Upper lobe of left lung (tissue), 4 donors: Measurements from ENCODE around the gene MSH3.

Experiments
- EP300 ChIP-seq, 4 donors: sonication (generic); formaldehyde crosslinking; IDR thresholded peaks; one replicate each; pipeline ENCODE4 v1.5.1; 2017; ENCODE audit warnings: antibody characterized with exemption in 4 of 4, control low read depth in 2 of 4
- TF ChIP-seq, protein P1 (sequence below), 6 experiments: fragments of 450-650 bp in 4 of 6; fragments of 200-600 bp in 2 of 6; sonication (generic) in 2 of 6; IDR thresholded peaks; one replicate each; pipeline ENCODE4 v1.5.1; 2016 to 2019; ENCODE audit warnings: antibody characterized with exemption in 6 of 6

DNA sequence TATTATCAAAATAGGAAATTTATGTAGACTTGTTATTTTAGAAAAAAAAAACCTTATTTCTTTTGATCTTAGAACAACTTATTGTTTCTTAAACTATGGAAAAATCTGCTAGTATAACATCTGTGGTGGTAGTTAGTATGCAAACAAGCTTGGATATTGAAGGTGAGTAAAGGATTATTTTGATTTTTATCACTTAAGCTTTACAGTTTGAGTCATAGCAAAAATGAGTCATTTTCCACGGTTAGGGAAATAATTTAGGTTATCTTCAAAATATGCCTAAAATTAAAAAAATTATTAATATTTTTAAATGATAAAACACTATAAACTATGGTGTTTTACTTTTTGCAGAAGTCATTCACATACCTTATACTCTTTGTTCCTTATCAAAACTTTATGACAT, 107.5 kb downstream of the MSH3 start:
- TF ChIP-seq, protein P1, sequence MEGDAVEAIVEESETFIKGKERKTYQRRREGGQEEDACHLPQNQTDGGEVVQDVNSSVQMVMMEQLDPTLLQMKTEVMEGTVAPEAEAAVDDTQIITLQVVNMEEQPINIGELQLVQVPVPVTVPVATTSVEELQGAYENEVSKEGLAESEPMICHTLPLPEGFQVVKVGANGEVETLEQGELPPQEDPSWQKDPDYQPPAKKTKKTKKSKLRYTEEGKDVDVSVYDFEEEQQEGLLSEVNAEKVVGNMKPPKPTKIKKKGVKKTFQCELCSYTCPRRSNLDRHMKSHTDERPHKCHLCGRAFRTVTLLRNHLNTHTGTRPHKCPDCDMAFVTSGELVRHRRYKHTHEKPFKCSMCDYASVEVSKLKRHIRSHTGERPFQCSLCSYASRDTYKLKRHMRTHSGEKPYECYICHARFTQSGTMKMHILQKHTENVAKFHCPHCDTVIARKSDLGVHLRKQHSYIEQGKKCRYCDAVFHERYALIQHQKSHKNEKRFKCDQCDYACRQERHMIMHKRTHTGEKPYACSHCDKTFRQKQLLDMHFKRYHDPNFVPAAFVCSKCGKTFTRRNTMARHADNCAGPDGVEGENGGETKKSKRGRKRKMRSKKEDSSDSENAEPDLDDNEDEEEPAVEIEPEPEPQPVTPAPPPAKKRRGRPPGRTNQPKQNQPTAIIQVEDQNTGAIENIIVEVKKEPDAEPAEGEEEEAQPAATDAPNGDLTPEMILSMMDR (IDR thresholded peaks at IDR 0.05) = no peak
- no peak for TF ChIP-seq EP300 (IDR thresholded peaks at IDR 0.05)
